ENCODE data around the gene SLC50A1. TPM values are rescaled to one million over a fixed set of nuclear protein-coding genes. Genes with fewer than 3 reads are reported as not detected.

Gene SLC50A1, protein sequence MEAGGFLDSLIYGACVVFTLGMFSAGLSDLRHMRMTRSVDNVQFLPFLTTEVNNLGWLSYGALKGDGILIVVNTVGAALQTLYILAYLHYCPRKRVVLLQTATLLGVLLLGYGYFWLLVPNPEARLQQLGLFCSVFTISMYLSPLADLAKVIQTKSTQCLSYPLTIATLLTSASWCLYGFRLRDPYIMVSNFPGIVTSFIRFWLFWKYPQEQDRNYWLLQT
- 57.4 and 61.6 TPM in 2 replicates for total RNA-seq (2014; rRNA removed; shearing (Covaris generic))
- polyA plus RNA-seq (2015; cell fraction: cytosol; rRNA removed), result 53.0 and 66.4 TPM in 2 replicates
- 47.5 and 70.9 TPM in 2 replicates for polyA plus RNA-seq (2015; cell fraction: nucleus; rRNA removed)

DNA sequence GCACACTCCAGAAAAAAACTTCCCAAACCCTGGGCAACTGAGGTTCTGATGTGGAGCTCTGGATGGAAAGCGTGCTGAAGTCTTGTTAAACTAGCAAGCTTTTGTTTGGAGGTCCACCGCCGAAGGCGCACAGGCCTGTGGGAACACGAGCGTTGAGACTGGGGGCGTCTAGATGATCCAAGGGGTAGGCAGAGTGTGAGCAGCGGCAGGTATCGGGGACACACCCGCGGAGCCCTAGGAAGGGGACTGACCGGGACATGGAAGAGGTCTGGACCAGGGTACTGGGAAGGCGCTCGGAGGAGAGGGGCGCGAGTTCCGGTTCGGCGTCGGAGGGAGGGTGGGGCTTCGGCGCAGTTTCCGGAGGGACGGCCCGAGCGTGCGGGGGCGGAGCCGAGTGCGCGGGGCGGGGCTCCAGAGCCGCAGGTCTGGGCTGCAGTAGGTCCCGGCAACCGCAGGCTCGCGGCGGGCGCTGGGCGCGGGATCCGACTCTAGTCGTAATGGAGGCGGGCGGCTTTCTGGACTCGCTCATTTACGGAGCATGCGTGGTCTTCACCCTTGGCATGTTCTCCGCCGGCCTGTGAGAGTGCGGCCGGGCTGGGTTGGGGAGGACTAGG is at the start of gene SLC50A1:
Gene SLC50A1, plus strand, starts transcription at position 438 of the 614 bp plus-strand sequence. Its CDS starts 60 bp downstream, at position 498.
- in situ Hi-C loops (cut with HindIII; ENCODE audit: low pct_unique_long_range_greater_than_20kb, low sequenced_read_pairs), result no loop called here
- peak; percentile 94 for DNase-seq (ENCODE audit: low read depth, low spot score)

GRCh38 chr1:155086128-155086741 is 49.4 kb upstream of the SLC50A1 start:
- DNase-seq (ENCODE audit: low read depth, low spot score), result peak; percentile 78
- in situ Hi-C loops (cut with HindIII; ENCODE audit: low pct_unique_long_range_greater_than_20kb, low sequenced_read_pairs), result no loop called here

DNA sequence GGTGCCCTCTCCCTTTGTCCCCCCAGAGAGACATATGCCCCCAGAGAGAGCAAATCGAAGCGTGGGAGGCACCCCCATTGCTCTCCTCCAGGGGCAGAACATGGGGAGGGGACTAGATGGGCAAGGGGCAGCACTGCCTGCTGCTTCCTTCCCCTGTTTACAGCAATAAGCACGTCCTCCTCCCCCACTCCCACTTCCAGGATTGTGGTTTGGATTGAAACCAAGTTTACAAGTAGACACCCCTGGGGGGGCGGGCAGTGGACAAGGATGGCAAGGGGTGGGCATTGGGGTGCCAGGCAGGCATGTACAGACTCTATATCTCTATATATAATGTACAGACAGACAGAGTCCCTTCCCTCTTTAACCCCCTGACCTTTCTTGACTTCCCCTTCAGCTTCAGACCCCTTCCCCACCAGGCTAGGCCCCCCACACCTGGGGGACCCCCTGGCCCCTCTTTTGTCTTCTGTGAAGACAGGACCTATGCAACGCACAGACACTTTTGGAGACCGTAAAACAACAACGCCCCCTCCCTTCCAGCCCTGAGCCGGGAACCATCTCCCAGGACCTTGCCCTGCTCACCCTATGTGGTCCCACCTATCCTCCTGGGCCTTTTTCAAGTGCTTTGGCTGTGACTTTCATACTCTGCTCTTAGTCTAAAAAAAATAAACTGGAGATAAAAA is 48.7 kb upstream of the SLC50A1 start:
- in situ Hi-C loops (cut with HindIII; ENCODE audit: low pct_unique_long_range_greater_than_20kb, low sequenced_read_pairs), result no loop called here

DNA sequence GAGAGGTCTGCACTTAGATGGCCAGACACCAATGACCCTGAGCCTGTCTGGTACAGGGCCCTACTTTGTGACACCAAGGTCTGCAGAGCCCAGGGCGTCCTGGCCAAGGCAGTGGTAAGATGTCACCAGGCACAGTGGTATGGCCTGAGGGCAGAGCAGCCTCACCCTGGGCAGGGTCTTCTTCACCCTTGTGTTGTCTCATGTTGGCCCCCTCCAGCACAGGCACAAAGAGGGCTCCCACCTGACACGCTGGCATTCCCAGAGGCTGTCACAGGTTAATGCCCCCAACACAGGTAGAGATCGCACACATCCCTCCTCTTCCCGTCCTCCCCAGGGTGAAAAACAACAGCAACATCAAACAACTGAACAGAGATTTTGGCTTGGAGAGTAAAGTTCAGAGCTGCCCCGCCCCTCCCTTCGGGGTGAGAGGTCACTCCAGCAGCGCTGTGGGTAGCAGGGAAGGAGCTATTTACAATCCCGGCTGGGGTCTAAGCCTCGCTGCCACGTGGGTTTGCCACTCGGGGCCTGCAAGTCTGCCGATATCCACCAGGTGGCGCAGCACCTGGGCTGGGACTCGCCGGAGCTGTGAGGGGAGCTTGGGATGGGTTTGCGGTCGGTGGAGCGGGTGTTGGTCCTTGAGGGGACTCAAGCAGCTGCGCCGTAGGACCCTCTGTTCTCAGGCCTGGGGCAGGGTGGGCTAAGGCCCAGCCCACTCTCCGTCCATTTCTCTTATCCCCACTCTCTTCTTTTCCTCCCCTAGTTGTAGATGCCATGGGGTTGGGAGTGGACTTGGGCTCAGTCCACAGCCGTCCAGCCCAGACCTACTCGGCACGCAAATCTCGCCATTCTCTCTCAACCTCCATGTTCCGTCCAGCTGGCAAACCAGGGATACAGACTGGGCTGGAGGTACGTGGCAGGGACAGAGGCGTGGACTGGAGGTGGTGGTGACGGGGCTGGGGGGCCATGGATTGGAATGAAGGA is 44.3 kb upstream of the SLC50A1 start:
- peak; percentile 91 for DNase-seq (ENCODE audit: low read depth, low spot score)
- in situ Hi-C loops (cut with HindIII; ENCODE audit: low pct_unique_long_range_greater_than_20kb, low sequenced_read_pairs), result no loop called here

More for the DNA sequence above, 48.7 kb upstream of the SLC50A1 start:
- DNase-seq (ENCODE audit: low read depth, low spot score), result no peak

- no peak for DNase-seq (ENCODE audit: low read depth, low spot score)
- in situ Hi-C loops (cut with HindIII; ENCODE audit: low pct_unique_long_range_greater_than_20kb, low sequenced_read_pairs), result no loop called here
Measured at GRCh38 chr1:155092131-155092530, 43.5 kb upstream of the SLC50A1 start.

GRCh38 chr1:155092641-155093040 is 43.0 kb upstream of the SLC50A1 start:
- no peak for DNase-seq (ENCODE audit: low read depth, low spot score)
- in situ Hi-C loops (cut with HindIII; ENCODE audit: low pct_unique_long_range_greater_than_20kb, low sequenced_read_pairs), result no loop called here

DNA sequence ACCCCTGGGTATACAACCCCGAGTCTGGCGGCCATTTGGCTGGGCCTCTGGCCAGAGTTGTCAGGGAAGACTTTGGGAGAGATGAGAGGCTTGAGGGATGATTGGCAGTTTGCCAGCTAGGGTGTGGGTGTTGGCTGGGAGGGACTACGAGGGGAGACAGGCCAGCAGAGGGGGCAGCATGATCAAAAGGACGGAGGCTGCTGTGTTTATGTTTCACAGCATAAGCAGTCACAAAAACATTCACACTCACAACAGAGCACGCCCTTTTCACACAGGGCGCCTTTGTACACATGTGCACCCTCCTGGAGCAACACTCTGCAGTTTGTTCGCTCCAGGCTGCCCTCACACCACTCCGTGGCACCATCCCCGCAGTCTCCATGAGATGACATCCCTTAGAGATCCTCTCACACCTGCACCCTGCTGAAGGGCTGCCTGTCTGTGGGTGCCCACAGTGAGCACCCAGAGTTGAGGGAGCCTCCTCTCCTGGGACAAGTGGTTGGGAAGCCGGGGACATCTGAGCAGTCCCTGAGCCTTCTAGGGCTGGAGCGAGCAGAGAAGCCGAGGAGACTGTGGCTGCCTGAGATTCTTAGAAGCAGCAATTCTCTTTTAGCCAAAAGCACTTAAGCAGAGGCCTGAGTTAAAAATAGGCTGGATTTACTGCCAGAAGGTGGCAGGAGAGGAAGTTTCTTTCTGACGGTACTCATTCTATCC is 41.6 kb upstream of the SLC50A1 start:
- in situ Hi-C loops (cut with HindIII; ENCODE audit: low pct_unique_long_range_greater_than_20kb, low sequenced_read_pairs), result no loop called here

DNA sequence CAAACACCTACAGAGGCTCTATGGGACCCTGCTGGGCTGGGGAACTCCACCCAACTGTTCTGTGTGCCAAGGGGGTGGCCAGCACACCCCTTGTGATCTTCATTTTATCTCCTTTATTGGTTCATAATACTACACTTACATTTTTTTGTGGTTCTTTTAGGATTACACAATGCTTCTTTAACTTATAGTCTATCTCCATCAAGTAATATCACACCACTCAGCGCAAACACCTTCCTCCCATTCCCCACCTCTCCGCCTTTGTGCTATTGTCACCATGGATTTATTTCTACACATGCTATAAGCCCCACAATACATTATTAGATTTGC is 41.1 kb upstream of the SLC50A1 start:
- DNase-seq (ENCODE audit: low read depth, low spot score), result no peak
- in situ Hi-C loops (cut with HindIII; ENCODE audit: low pct_unique_long_range_greater_than_20kb, low sequenced_read_pairs), result no loop called here

More for the DNA sequence above, 41.6 kb upstream of the SLC50A1 start:
- DNase-seq (ENCODE audit: low read depth, low spot score), result peak; percentile 81

DNA sequence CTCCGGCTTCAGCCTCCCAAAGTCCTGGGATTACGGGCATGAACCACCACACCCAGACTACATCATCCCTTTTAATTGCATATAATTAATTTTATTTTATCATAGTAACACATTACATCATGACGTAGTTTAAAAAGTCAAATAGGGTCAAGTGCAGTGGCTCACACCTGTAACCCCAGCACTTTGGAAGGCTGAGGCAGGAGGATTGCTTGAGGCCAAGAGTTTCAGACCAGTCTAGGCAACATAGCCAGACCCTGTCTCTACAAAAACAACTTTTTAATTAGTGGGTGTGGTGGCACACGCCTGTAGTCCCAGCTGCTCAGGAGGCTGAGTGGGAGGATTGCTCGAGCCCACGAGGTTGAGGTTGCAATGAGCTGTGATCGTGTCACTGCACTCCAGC is 36.3 kb upstream of the SLC50A1 start:
- in situ Hi-C loops (cut with HindIII; ENCODE audit: low pct_unique_long_range_greater_than_20kb, low sequenced_read_pairs), result no loop called here
- no peak for DNase-seq (ENCODE audit: low read depth, low spot score)

- DNase-seq (ENCODE audit: low read depth, low spot score), result no peak
- in situ Hi-C loops (cut with HindIII; ENCODE audit: low pct_unique_long_range_greater_than_20kb, low sequenced_read_pairs), result no loop called here
Measured at GRCh38 chr1:155103325-155103724, 32.3 kb upstream of the SLC50A1 start.

DNA sequence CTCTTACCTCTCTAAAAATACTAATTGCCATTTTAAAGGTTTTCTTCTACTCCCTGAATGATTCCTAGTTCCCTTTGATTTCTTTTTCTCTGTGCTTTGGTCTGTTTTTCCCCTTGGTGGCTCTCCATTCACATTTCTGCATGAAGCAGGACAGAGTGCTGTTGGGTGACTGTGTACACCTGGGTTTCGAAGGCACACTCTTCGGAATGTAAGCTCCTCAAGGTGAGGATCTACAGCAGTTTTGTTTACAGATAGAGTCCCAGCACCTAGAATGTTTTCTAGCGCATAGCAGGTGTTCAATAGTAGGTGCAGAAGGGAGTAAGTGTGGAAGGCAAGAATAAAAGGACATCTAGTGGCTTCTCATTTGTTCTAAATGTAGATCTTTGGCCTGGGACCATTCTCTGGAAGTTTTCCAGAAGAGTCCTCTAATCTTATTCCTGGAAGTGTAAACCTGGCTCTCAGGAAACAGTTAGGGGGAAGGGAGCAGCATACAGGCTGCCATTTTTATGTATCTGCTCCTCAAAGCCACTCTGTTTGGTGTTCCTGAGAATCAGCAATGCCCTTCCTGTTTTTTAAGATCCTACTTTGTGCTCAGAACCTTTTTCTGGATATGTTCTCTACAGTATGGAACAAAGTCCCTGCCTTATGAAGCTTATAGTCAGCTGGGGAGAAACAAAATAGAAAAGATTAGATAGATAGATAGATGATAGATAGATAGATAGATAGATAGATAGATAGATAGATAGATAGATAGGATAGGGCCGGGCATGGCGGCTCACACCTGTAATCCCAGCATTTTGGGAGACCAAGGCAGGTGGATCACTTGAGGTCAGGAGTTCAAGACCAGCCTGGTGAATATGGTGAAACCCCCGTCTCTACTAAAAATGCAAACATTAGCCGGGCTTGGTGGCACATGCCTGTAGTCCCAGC is 30.8 kb upstream of the SLC50A1 start:
- in situ Hi-C loops (cut with HindIII; ENCODE audit: low pct_unique_long_range_greater_than_20kb, low sequenced_read_pairs), result no loop called here
- no peak for DNase-seq (ENCODE audit: low read depth, low spot score)

DNA sequence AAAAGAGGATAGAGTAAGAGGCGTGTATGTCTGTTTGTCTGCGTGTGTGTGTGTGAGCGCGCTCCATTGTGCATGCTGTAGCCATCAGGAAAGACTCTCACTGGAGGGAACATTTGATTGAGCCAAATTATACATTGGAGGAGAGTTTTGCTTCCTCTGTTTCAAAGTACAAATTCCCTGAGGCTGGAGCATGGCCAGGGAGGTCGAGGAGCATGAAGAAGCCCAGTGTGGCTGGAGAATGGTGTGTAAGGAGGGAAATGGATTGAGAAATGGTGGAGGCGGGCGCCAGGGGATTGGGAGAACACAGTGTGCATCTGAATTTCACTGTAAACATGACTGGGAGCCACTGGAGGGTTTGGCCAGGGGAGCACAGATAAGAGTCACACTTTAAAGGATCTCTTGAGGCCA is 30.0 kb upstream of the SLC50A1 start:
- in situ Hi-C loops (cut with HindIII; ENCODE audit: low pct_unique_long_range_greater_than_20kb, low sequenced_read_pairs), result no loop called here
- DNase-seq (ENCODE audit: low read depth, low spot score), result no peak

GRCh38 chr1:155106862-155107261 is 28.8 kb upstream of the SLC50A1 start:
- no peak for DNase-seq (ENCODE audit: low read depth, low spot score)
- in situ Hi-C loops (cut with HindIII; ENCODE audit: low pct_unique_long_range_greater_than_20kb, low sequenced_read_pairs), result no loop called here

DNA sequence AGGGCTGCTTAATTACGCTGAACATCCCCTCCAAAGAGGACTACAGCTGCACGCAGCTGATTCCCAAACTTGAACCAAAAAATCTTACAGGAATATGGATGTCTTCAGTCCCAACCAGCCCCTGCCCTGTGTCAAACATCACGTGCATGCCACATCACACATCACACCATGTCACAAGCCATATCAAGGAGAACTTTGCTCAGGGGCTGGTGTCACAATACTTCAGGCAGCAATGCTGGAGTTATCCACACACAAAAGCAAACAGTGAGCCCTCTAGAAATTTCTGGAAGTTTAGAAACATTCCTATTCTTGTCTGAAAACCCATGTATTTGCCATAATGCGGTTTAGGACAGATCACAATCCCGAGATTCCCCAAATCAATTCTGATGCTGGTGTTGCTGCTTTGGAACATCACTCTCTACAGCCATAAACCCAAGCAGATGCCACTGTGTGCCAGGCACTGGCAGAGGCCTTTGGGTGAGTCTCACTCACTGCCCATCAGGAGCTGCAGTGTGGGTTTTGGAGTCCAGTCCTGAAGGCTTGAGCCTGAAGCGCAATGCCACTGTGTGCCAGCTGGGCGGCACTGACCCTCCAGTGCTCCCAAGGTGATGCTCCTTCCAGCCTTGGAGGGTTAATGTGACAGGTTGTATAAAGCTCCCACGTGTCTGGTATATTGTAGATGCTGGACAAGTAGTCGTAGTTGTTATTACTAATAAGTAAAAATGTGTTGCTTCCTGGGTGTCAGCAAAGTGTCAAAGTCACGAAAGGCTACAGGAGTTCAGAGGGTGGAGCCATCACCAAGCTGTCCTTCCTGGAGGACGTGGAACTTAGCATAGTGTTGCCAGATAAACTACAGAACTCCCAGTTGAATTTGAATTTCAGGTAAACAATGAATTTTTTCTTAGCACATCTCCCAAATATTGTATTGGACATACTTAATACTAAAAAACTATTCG is 28.1 kb upstream of the SLC50A1 start:
- no peak for DNase-seq (ENCODE audit: low read depth, low spot score)
- in situ Hi-C loops (cut with HindIII; ENCODE audit: low pct_unique_long_range_greater_than_20kb, low sequenced_read_pairs), result no loop called here

GRCh38 chr1:155108296-155108695 is 27.4 kb upstream of the SLC50A1 start:
- no peak for DNase-seq (ENCODE audit: low read depth, low spot score)
- in situ Hi-C loops (cut with HindIII; ENCODE audit: low pct_unique_long_range_greater_than_20kb, low sequenced_read_pairs), result no loop called here
